Measurements from ENCODE around the gene SPANXD. TPM values are rescaled to one million over a fixed set of nuclear protein-coding genes. Genes with fewer than 3 reads are reported as not detected.

Gene SPANXD, protein sequence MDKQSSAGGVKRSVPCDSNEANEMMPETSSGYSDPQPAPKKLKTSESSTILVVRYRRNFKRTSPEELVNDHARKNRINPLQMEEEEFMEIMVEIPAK
- 7.1 and 8.2 TPM in 2 replicates for total RNA-seq (2014; rRNA removed; shearing (Covaris generic))

DNA sequence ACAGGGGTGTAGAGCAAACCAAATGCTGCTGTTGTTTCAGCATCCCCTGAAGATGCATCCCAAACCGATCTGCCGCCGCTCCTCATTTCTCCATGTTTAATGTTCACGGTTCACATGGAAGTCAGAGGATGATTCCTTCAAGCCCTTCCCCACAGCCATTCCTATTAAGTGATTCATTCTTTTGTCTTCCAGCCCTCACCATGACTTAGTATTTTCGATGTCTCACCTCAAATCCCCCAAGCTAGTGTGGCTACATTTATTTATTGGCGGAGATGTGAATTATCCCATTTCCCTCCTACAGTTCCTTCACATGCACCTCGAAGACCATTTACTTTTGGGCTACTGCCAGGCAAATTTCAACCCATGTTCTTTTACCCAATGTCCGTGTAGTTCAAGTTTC lies at the start of gene SPANXD:
TSS of gene SPANXD (minus strand) at position 101 of the 400 bp plus-strand sequence. CDS start 334 bp downstream, outside the sequence.

Other genes with a start within 250 kb of the SPANXD start
- 18.7 and 37.4 TPM in 2 replicates for gene SPANXA1, start 114.0 kb downstream of the SPANXD start, total RNA-seq (2014; rRNA removed; shearing (Covaris generic))
- gene SPANXA2, start 109.0 kb downstream of the SPANXD start, total RNA-seq (2014; rRNA removed; shearing (Covaris generic)): 37.4 and 48.0 TPM in 2 replicates
- gene MAGEC3, start 139.6 kb upstream of the SPANXD start, total RNA-seq (2014; rRNA removed; shearing (Covaris generic)): 0.68 and 0.93 TPM in 2 replicates
- 0.15 and 0.19 TPM in 2 replicates for gene MAGEC1, start 205.2 kb upstream of the SPANXD start, total RNA-seq (2014; rRNA removed; shearing (Covaris generic))